SHP77 treated with DMSO at 0.1 percent for 48 hours (cell line): ENCODE measurements around the gene SND1.
"Not testable (repeated sequence)": the region's sequence is repeated elsewhere in the genome, so short reads cannot be mapped to it uniquely, and the experiment has no call there.

Experiments used
- DNase-seq: peaks from one replicate; lab custom pipeline; 2025; lab: John Stamatoyannopoulos, UW

Gene SND1

GRCh38 chr7:128100225-128100948 lies 448.4 kb downstream of the SND1 start:
- no peak for DNase-seq

GRCh38 chr7:128100949-128101713 lies 449.1 kb downstream of the SND1 start:
- no peak for DNase-seq

- DNase-seq = no peak
Observed at GRCh38 chr7:128102490-128103291, 450.7 kb downstream of the SND1 start.

- no peak for DNase-seq
Observed at GRCh38 chr7:128103498-128104107, 451.6 kb downstream of the SND1 start.

- DNase-seq = no peak
Observed at GRCh38 chr7:128104108-128104742, 452.2 kb downstream of the SND1 start.

GRCh38 chr7:128105228-128106022 lies 453.4 kb downstream of the SND1 start:
- no peak for DNase-seq

GRCh38 chr7:128106821-128107220 lies 454.8 kb downstream of the SND1 start:
- DNase-seq = no peak

GRCh38 chr7:128107516-128107915 lies 455.5 kb downstream of the SND1 start:
- not testable (repeated sequence) for DNase-seq

- no peak for DNase-seq
Observed at GRCh38 chr7:128108129-128108528, 456.1 kb downstream of the SND1 start.

- no peak for DNase-seq
Observed at GRCh38 chr7:128108641-128109423, 456.8 kb downstream of the SND1 start.

GRCh38 chr7:128109424-128109969 lies 457.5 kb downstream of the SND1 start:
- DNase-seq = not testable (repeated sequence)

GRCh38 chr7:128110641-128111364 lies 458.8 kb downstream of the SND1 start:
- DNase-seq = no peak

- DNase-seq = no peak
Observed at GRCh38 chr7:128112018-128112780, 460.2 kb downstream of the SND1 start.

GRCh38 chr7:128112781-128113221 lies 460.8 kb downstream of the SND1 start:
- no peak for DNase-seq

GRCh38 chr7:128113839-128114238 lies 461.8 kb downstream of the SND1 start:
- DNase-seq = no peak

- DNase-seq = no peak
Observed at GRCh38 chr7:128114806-128115205, 462.8 kb downstream of the SND1 start.

GRCh38 chr7:128115336-128115820 lies 463.4 kb downstream of the SND1 start:
- no peak for DNase-seq
